OCI-LY1 (cell line): ENCODE data around the gene C3.

Experiments
- H2AFZ ChIP-seq: fragments of 200-600 bp; sonication (generic), shearing (Covaris generic); 2 replicates; pipeline ENCODE4 v1.6.0; 2014; ENCODE audit warnings: antibody characterized with exemption, mild to moderate bottlenecking, low read length
- H3F3A ChIP-seq: fragments of 200-600 bp; sonication (generic), shearing (Covaris generic); 2 replicates; pipeline ENCODE4 v1.6.0; 2014; ENCODE audit warnings: mild to moderate bottlenecking, antibody characterized with exemption, low read length, moderate library complexity; ENCODE audit not compliant: insufficient read depth
- H3K27ac ChIP-seq: fragments of 200-600 bp; sonication (generic); 2 replicates; pipeline ENCODE4 v1.5.1; 2014; ENCODE audit warnings: low read length, mixed run types, mild to moderate bottlenecking, low read depth; ENCODE audit not compliant: poor library complexity, severe bottlenecking
- H3K27me3 ChIP-seq: fragments of 200-600 bp; sonication (generic); 2 replicates; pipeline ENCODE4 v1.6.0; 2014; ENCODE audit warnings: antibody characterized with exemption, mild to moderate bottlenecking, low read length, moderate library complexity; ENCODE audit not compliant: insufficient read depth
- H3K36me3 ChIP-seq: fragments of 200-600 bp; sonication (generic); 2 replicates; pipeline ENCODE4 v1.6.1; 2014; ENCODE audit warnings: mild to moderate bottlenecking, antibody characterized with exemption, low read length, moderate library complexity, mixed read lengths; ENCODE audit not compliant: insufficient read depth
- H3K4me1 ChIP-seq: fragments of 200-600 bp; sonication (generic); 2 replicates; pipeline ENCODE4 v1.5.1; 2014; ENCODE audit warnings: mild to moderate bottlenecking, low read length, moderate library complexity; ENCODE audit not compliant: insufficient read depth, severe bottlenecking
- H3K4me2 ChIP-seq: fragments of 200-600 bp; sonication (generic), shearing (Covaris generic); 2 replicates; pipeline ENCODE4 v1.6.1; 2014; ENCODE audit warnings: low read length
- H3K4me3 ChIP-seq: fragments of 200-600 bp; sonication (generic); 2 replicates; pipeline ENCODE4 v1.5.1; 2014; ENCODE audit warnings: low read length, low read depth, mild to moderate bottlenecking, mixed read lengths; ENCODE audit not compliant: poor library complexity, severe bottlenecking
- H3K79me2 ChIP-seq: fragments of 200-600 bp; shearing (Covaris generic); 2 replicates; pipeline ENCODE4 v1.6.1; 2016; ENCODE audit warnings: mixed run types, low read length, mixed read lengths; ENCODE audit not compliant: insufficient read depth
- H3K9ac ChIP-seq: fragments of 200-600 bp; sonication (generic), shearing (Covaris generic); 2 replicates; pipeline ENCODE4 v1.6.1; 2014; ENCODE audit warnings: mild to moderate bottlenecking, low read length, mixed read lengths
- H3K9me2 ChIP-seq: fragments of 200-600 bp; sonication (generic), shearing (Covaris generic); 2 replicates; pipeline ENCODE4 v1.6.1; 2014; ENCODE audit warnings: low read depth, mild to moderate bottlenecking, low read length, mixed read lengths
- H3K9me3 ChIP-seq: fragments of 200-600 bp; shearing (Covaris generic); 2 replicates; pipeline ENCODE4 v1.6.1; 2014; ENCODE audit warnings: low read length, mixed read lengths
- H4K20me1 ChIP-seq: fragments of 200-600 bp; sonication (generic), shearing (Covaris generic); 2 replicates; pipeline ENCODE4 v1.6.0; 2016; ENCODE audit warnings: mild to moderate bottlenecking, low read length; ENCODE audit not compliant: insufficient read depth
- CTCF ChIP-seq: fragments of 200-600 bp; sonication (generic), shearing (Covaris generic); IDR thresholded peaks from 2 replicates; pipeline ENCODE4 v1.5.1; 2017; ENCODE audit warnings: mild to moderate bottlenecking, antibody characterized with exemption, low read length, moderate library complexity, mixed read lengths
- EZH2 ChIP-seq: fragments of 200-600 bp; sonication (generic), shearing (Covaris generic); IDR thresholded peaks from 2 replicates; pipeline ENCODE4 v1.8.0; 2017; ENCODE audit warnings: borderline replicate concordance, mixed run types, mild to moderate bottlenecking, antibody characterized with exemption, low read length, moderate library complexity, mixed read lengths

C3 gene

GRCh38 chr19:6720369-6721137 lies at the start of gene C3:
Gene C3, minus strand, starts transcription at chr19:6720650. Its CDS starts 61 bp downstream, at chr19:6720589.
- no peaks in the 10 kb centered on the region for H3K27me3 ChIP-seq
- peak within 1 kb of the TSS; percentile 61 for H3K4me2 ChIP-seq
- no peaks in the 10 kb centered on the region for H4K20me1 ChIP-seq
- H3F3A ChIP-seq: no peaks in the 10 kb centered on the region
- peak within 1 kb of the TSS; percentile 76; the same call in 1 of the 2 replicates for H2AFZ ChIP-seq
- H3K9me3 ChIP-seq: no peaks in the 10 kb centered on the region
- H3K4me1 ChIP-seq: peaks cover 22% of the 10 kb centered on the region
- H3K4me3 ChIP-seq: peak within 1 kb of the TSS; percentile 42
- H3K79me2 ChIP-seq: no peaks in the 10 kb centered on the region
- H3K27ac ChIP-seq: peak within 1 kb of the TSS; percentile 77
- H3K9ac ChIP-seq: peak within 1 kb of the TSS; percentile 45; the same call in 1 of the 2 replicates
- no peaks in the 10 kb centered on the region for H3K9me2 ChIP-seq
- TF ChIP-seq EZH2 (no peak), CTCF (no peak)
- H3K36me3 ChIP-seq: no peaks in the 10 kb centered on the region

- H3K9me2 ChIP-seq: no peaks in the 10 kb centered on the region
- no peaks in the 10 kb centered on the region for H3K27me3 ChIP-seq
- H3K4me3 ChIP-seq: no peak overlapping the region
- H3K36me3 ChIP-seq: no peaks in the 10 kb centered on the region
- H3K4me2 ChIP-seq: no peak overlapping the region
- H3K9ac ChIP-seq: no peak overlapping the region
- peaks cover 34% of the 10 kb centered on the region for H3K4me1 ChIP-seq
- TF ChIP-seq CTCF (peak; percentile 59), EZH2 (no peak)
- H3F3A ChIP-seq: 0 out of 2 replicates have a peak, but pooled peaks cover 4% of the 10 kb centered on the region
- peaks cover 13% of the 10 kb centered on the region for H3K79me2 ChIP-seq
- no peaks in the 10 kb centered on the region for H3K9me3 ChIP-seq
- no peaks in the 10 kb centered on the region for H4K20me1 ChIP-seq
- H3K27ac ChIP-seq: peak overlapping the region; percentile 66
- no peak overlapping the region for H2AFZ ChIP-seq
Measured at GRCh38 chr19:6769006-6769619, 48.7 kb upstream of the C3 start.

- peaks cover 32% of the 10 kb centered on the region for H3K4me1 ChIP-seq
- H3K9me3 ChIP-seq: no peaks in the 10 kb centered on the region
- peak overlapping the region; percentile 66 for H3K27ac ChIP-seq
- no peak overlapping the region for H2AFZ ChIP-seq
- H3F3A ChIP-seq: 0 out of 2 replicates have a peak, but pooled peaks cover 4% of the 10 kb centered on the region
- peak overlapping the region; percentile 100 for H3K4me2 ChIP-seq
- no peaks in the 10 kb centered on the region for H3K36me3 ChIP-seq
- no peaks in the 10 kb centered on the region for H3K9me2 ChIP-seq
- H3K4me3 ChIP-seq: peak overlapping the region; percentile 81
- peak overlapping the region; percentile 49; the same call in 1 of the 2 replicates for H3K9ac ChIP-seq
- peaks cover 6% of the 10 kb centered on the region; the same call in 1 of the 2 replicates for H3K79me2 ChIP-seq
- no peaks in the 10 kb centered on the region for H4K20me1 ChIP-seq
- H3K27me3 ChIP-seq: no peaks in the 10 kb centered on the region
- TF ChIP-seq CTCF: no peak
- no peak for TF ChIP-seq EZH2
Measured at GRCh38 chr19:6768236-6768785, 47.9 kb upstream of the C3 start.
